Small intestine (tissue), 7 donors: Measurements from ENCODE around the gene C1QTNF3. TPM values are rescaled to one million over a fixed set of nuclear protein-coding genes. Genes with fewer than 3 reads are reported as not detected.
A peak's percentile ranks its signal among the peaks of the same experiment; 100 is the strongest.

Experiments used
- DNase-seq, 2 donors: peaks; one replicate each; pipeline versions ENCODE4 v3.0.0 to v3.0.0-alpha.2; 2013
- FAIRE-seq: peaks from 2 replicates; lab custom pipeline; 2012; peaks lifted over from hg19 to GRCh38; lab: Jason Lieb, UNC
- H3K27ac ChIP-seq, 3 donors: one replicate each; pipeline ENCODE4 v1.5.1; 2013; ENCODE audit warnings: low read length in 2 of 3, mild to moderate bottlenecking in 2 of 3, control low read depth in 1 of 3, inconsistent platforms in 1 of 3, low read depth in 1 of 3, moderate library complexity in 1 of 3
- H3K27me3 ChIP-seq, 3 donors: one replicate each; pipeline ENCODE4 v1.6.1; 2013; ENCODE audit warnings: low read length in 3 of 3, inconsistent platforms in 1 of 3; ENCODE audit not compliant: control insufficient read depth in 3 of 3, insufficient read depth in 3 of 3
- H3K36me3 ChIP-seq, 3 donors: one replicate each; pipeline ENCODE4 v1.6.1; 2013; ENCODE audit warnings: low read length in 3 of 3, inconsistent platforms in 1 of 3, low read depth in 1 of 3, mild to moderate bottlenecking in 1 of 3, moderate library complexity in 1 of 3; ENCODE audit not compliant: control insufficient read depth in 3 of 3, insufficient read depth in 2 of 3
- H3K4me1 ChIP-seq, 3 donors: one replicate each; pipeline ENCODE4 v1.6.1; 2013; ENCODE audit warnings: low read length in 2 of 3, inconsistent platforms in 1 of 3, low read depth in 1 of 3, mild to moderate bottlenecking in 1 of 3, moderate library complexity in 1 of 3; ENCODE audit not compliant: control insufficient read depth in 3 of 3, insufficient read depth in 2 of 3
- H3K4me3 ChIP-seq, 3 donors: one replicate each; pipeline ENCODE4 v1.5.1; 2013; ENCODE audit warnings: low read length in 3 of 3, control low read depth in 1 of 3, inconsistent platforms in 1 of 3, low read depth in 1 of 3, mild to moderate bottlenecking in 1 of 3, moderate library complexity in 1 of 3
- H3K9me3 ChIP-seq, 2 donors: one replicate each; pipeline ENCODE4 v1.6.1; 2013; ENCODE audit warnings: low read depth in 1 of 2, low read length in 1 of 2; ENCODE audit not compliant: control insufficient read depth in 2 of 2, insufficient read depth in 1 of 2
- WGBS, 3 donors: extraction: QIAGEN DNeasy Blood & Tissue Kit; methylation state at CpG; one replicate each; pipeline ENCODE4 v1.1.7; 2013; 5-methylcytosine and 5-hydroxymethylcytosine counted together
- polyA plus RNA-seq, 4 donors: library from polyadenylated mRNA; stranded (reverse) in 3 of 4; unstranded in 1 of 4; fragments of 200-250 nt in 3 of 4; fragments of 120-200 nt in 1 of 4; gene quantifications; one replicate each; pipeline versions ENCODE4 v1.2.1 to v1.2.3, GENCODE V29; 2013
- donor health status: healthy with polysubstance abuse.
- donor health status: control.
- donor health status: control.
- donor health status: Bipolar disorder and iron deficiency.
- donor health status: healthy.

Gene C1QTNF3
- polyA plus RNA-seq, 4 donors: 0.54 to 47.0 (median 3.5) TPM

- Histone ChIP-seq H3K36me3 (peaks cover 0 to 13% (median 0%) of the 10 kb centered on the region in 3 donors), H3K27me3 (no peaks in the 10 kb centered on the region), H3K27ac (no peak overlapping the region), H3K9me3 (no peaks in the 10 kb centered on the region), H3K4me3 (no peak overlapping the region), H3K4me1 (no peaks in the 10 kb centered on the region)
- no peak for FAIRE-seq
- no peak for DNase-seq
Measured at GRCh38 chr5:34047774-34048572, 5.0 kb upstream of the C1QTNF3 start.

- Histone ChIP-seq H3K27me3 (no peaks in the 10 kb centered on the region), H3K27ac (no peak overlapping the region), H3K4me3 (no peak overlapping the region), H3K4me1 (no peaks in the 10 kb centered on the region), H3K36me3 (peaks cover 0 to 13% (median 0%) of the 10 kb centered on the region in 3 donors), H3K9me3 (no peaks in the 10 kb centered on the region)
- DNase-seq (no peak), FAIRE-seq (no peak)
- 83 to 89% (median 87%) methylated on average over 4 of the region's 4 CpGs for WGBS, 3 donors
Measured at GRCh38 chr5:34047143-34047542, 4.1 kb upstream of the C1QTNF3 start.

- no peak overlapping the region for H3K4me3 ChIP-seq
- FAIRE-seq: no peak
Measured at GRCh38 chr5:34045996-34046395, 3.0 kb upstream of the C1QTNF3 start.

GRCh38 chr5:34045023-34045422 is 2.0 kb upstream of the C1QTNF3 start:
- H3K27ac ChIP-seq: no peak overlapping the region
- H3K4me3 ChIP-seq: no peak overlapping the region
- DNase-seq (no peak), FAIRE-seq (no peak)
- no peaks in the 10 kb centered on the region for H3K4me1 ChIP-seq
- H3K27me3 ChIP-seq: no peaks in the 10 kb centered on the region
- peaks cover 0 to 9% (median 0%) of the 10 kb centered on the region in 3 donors for H3K36me3 ChIP-seq
- WGBS, 3 donors: 73 to 94% (median 88%) methylated on average over 3 of the region's 3 CpGs
- no peaks in the 10 kb centered on the region for H3K9me3 ChIP-seq

More at GRCh38 chr5:34045996-34046395, 3.0 kb upstream of the C1QTNF3 start:
- Histone ChIP-seq H3K9me3 (no peaks in the 10 kb centered on the region), H3K27me3 (no peaks in the 10 kb centered on the region), H3K36me3 (peaks cover 0 to 9% (median 0%) of the 10 kb centered on the region in 3 donors), H3K4me1 (no peaks in the 10 kb centered on the region), H3K27ac (no peak overlapping the region)
- no peak for DNase-seq

GRCh38 chr5:34042321-34042720 is 692 bp downstream of the C1QTNF3 start:
- no peak for DNase-seq
- Histone ChIP-seq H3K9me3 (no peaks in the 10 kb centered on the region), H3K4me3 (peak overlapping the region in 1 of 3 donors; percentile 27), H3K27ac (no peak overlapping the region), H3K27me3 (no peaks in the 10 kb centered on the region), H3K36me3 (peaks cover 0 to 3% (median 0%) of the 10 kb centered on the region in 3 donors), H3K4me1 (no peaks in the 10 kb centered on the region)
- WGBS, 3 donors: 55 to 90% (median 77%) methylated on average over 7 of the region's 7 CpGs
- no peak for FAIRE-seq

- no peak for FAIRE-seq
- WGBS, 3 donors: 78 to 89% (median 81%) methylated on average over 1 of the region's 1 CpG
- DNase-seq: no peak
Measured at GRCh38 chr5:34041247-34041972, 1.6 kb downstream of the C1QTNF3 start.

GRCh38 chr5:34040472-34040871 is 2.5 kb downstream of the C1QTNF3 start:
- WGBS, 3 donors: 68 to 97% (median 95%) methylated on average over 3 of the region's 3 CpGs
- peaks cover 0 to 1% (median 0%) of the 10 kb centered on the region in 3 donors for H3K4me1 ChIP-seq
- no peak overlapping the region for H3K27ac ChIP-seq
- H3K9me3 ChIP-seq: no peaks in the 10 kb centered on the region
- no peak for FAIRE-seq
- H3K4me3 ChIP-seq: no peak overlapping the region
- DNase-seq: no peak
- H3K27me3 ChIP-seq: no peaks in the 10 kb centered on the region
- H3K36me3 ChIP-seq: peaks cover 0 to 4% (median 0%) of the 10 kb centered on the region in 3 donors

More at GRCh38 chr5:34041247-34041972, 1.6 kb downstream of the C1QTNF3 start:
- Histone ChIP-seq H3K9me3 (no peaks in the 10 kb centered on the region), H3K4me1 (no peaks in the 10 kb centered on the region), H3K36me3 (peaks cover 0 to 3% (median 0%) of the 10 kb centered on the region in 3 donors), H3K27me3 (no peaks in the 10 kb centered on the region), H3K27ac (no peak overlapping the region), H3K4me3 (no peak overlapping the region)

GRCh38 chr5:34039398-34040157 is 3.4 kb downstream of the C1QTNF3 start:
- DNase-seq (no peak), FAIRE-seq (no peak)
- H3K27ac ChIP-seq: no peak overlapping the region

More at GRCh38 chr5:34039398-34040157, 3.4 kb downstream of the C1QTNF3 start:
- Histone ChIP-seq H3K4me3 (no peak overlapping the region), H3K27me3 (no peaks in the 10 kb centered on the region), H3K9me3 (peaks cover 0 to 3% of the 10 kb centered on the region in 2 donors), H3K4me1 (peaks cover 0 to 10% (median 0%) of the 10 kb centered on the region in 3 donors), H3K36me3 (peaks cover 0 to 8% (median 0%) of the 10 kb centered on the region in 3 donors)
- 89 to 95% (median 95%) methylated on average over 10 of the region's 10 CpGs for WGBS, 3 donors
